Prostate gland (tissue), 2 donors: Measurements from ENCODE around the gene LRRC36. TPM values are rescaled to one million over a fixed set of nuclear protein-coding genes. Genes with fewer than 3 reads are reported as not detected.

Source experiments
- DNase-seq: peaks from one replicate; pipeline ENCODE4 v3.0.0-alpha.2; 2019; ENCODE audit warnings: low spot score
- H3K27ac ChIP-seq, 2 donors: fragments of 200-600 bp; sonication (generic); 2 replicates each; pipeline ENCODE4 v1.5.1; 2017 to 2019
- H3K27me3 ChIP-seq: fragments of 200-600 bp; sonication (generic); replicated peaks from 2 replicates; pipeline ENCODE4 v1.5.1; 2019; ENCODE audit not compliant: insufficient read depth
- H3K36me3 ChIP-seq, 2 donors: fragments of 200-600 bp; sonication (generic); 1 replicate in 1 of 2; 2 replicates in 1 of 2; pipeline versions ENCODE4 v1.5.1 to v1.8.1; 2017 to 2019
- H3K4me1 ChIP-seq: fragments of 200-600 bp; sonication (generic); replicated peaks from 2 replicates; pipeline ENCODE4 v1.5.1; 2019
- H3K4me3 ChIP-seq, 2 donors: fragments of 200-600 bp; sonication (generic); 2 replicates each; pipeline ENCODE4 v1.5.1; 2017 to 2019
- H3K9me3 ChIP-seq: fragments of 200-600 bp; sonication (generic); 2 replicates; pipeline ENCODE4 v1.5.1; 2017
- CTCF ChIP-seq, 4 experiments: fragments of 200-600 bp in 2 of 4; fragments of 450-650 bp in 2 of 4; sonication (generic) in 2 of 4; IDR thresholded peaks; 1 replicate in 3 of 4; 2 replicates in 1 of 4; pipeline ENCODE4 v1.5.1; 2016 to 2019; ENCODE audit warnings: antibody characterized with exemption in 4 of 4, mild to moderate bottlenecking in 2 of 4, moderate library complexity in 2 of 4
- POLR2A ChIP-seq: fragments of 450-650 bp; IDR thresholded peaks from one replicate; pipeline ENCODE4 v1.6.1; 2016; ENCODE audit warnings: antibody characterized with exemption, mild to moderate bottlenecking
- POLR2AphosphoS5 ChIP-seq: sonication (generic); formaldehyde crosslinking; IDR thresholded peaks from one replicate; pipeline ENCODE4 v1.6.1; 2017; ENCODE audit warnings: antibody characterized with exemption
- WGBS: methylation state at CpG from one replicate; pipeline ENCODE4 v1.1.5; 2018; 5-methylcytosine and 5-hydroxymethylcytosine counted together
- intact Hi-C: fragments of 100-400 bp; cut with DNase I; formaldehyde crosslinking; loops from one replicate; pipeline ENCODE4 v1.14.2; 2022
- total RNA-seq, 2 donors: library from RNA; depleted of rRNA; stranded (reverse); fragments of >200 nt; gene quantifications; one replicate each; pipeline ENCODE4 v1.1.0, GENCODE V29; 2016

LRRC36 gene
- total RNA-seq, 2 donors from 2014 or later = 4.6 TPM; not detected in 1

- Histone ChIP-seq H3K36me3 (no peaks in the 10 kb centered on the region), H3K4me1 (peaks cover 8% of the 10 kb centered on the region), H3K27me3 (no peaks in the 10 kb centered on the region), H3K4me3 (no peak overlapping the region), H3K27ac (no peak overlapping the region), H3K9me3 (no peaks in the 10 kb centered on the region)
- intact Hi-C loops = no loop called here
- TF ChIP-seq CTCF (IDR thresholded peaks at IDR 0.05) = no peak
- no peak for TF ChIP-seq POLR2A
- TF ChIP-seq POLR2AphosphoS5 = no peak
- WGBS = 42% methylated on average over 1 of the region's 1 CpG
- no peak for DNase-seq
These were observed 22.6 kb upstream of the LRRC36 start for GRCh38 chr16:67304020-67304419.

GRCh38 chr16:67305216-67306071 lies 21.2 kb upstream of the LRRC36 start:
- no peaks in the 10 kb centered on the region for H3K27me3 ChIP-seq
- no peak for DNase-seq
- no peaks in the 10 kb centered on the region for H3K9me3 ChIP-seq
- intact Hi-C loops = no loop called here
- no peak overlapping the region for H3K27ac ChIP-seq
- H3K36me3 ChIP-seq = no peaks in the 10 kb centered on the region
- TF ChIP-seq POLR2A = no peak
- no peak for TF ChIP-seq CTCF (IDR thresholded peaks at IDR 0.05)
- TF ChIP-seq POLR2AphosphoS5 = no peak
- 97% methylated on average over 13 of the region's 13 CpGs for WGBS
- no peak overlapping the region for H3K4me3 ChIP-seq
- peaks cover 8% of the 10 kb centered on the region for H3K4me1 ChIP-seq

- intact Hi-C loops = no loop called here
- 89% methylated on average over 3 of the region's 3 CpGs for WGBS
- no peak for DNase-seq
- no peaks in the 10 kb centered on the region for H3K27me3 ChIP-seq
- no peaks in the 10 kb centered on the region for H3K36me3 ChIP-seq
- TF ChIP-seq CTCF (IDR thresholded peaks at IDR 0.05) (no peak), POLR2A (no peak), POLR2AphosphoS5 (no peak)
- no peaks in the 10 kb centered on the region for H3K9me3 ChIP-seq
- no peaks in the 10 kb centered on the region for H3K4me1 ChIP-seq
- no peak overlapping the region for H3K4me3 ChIP-seq
- H3K27ac ChIP-seq = no peak overlapping the region
These were observed 16.1 kb upstream of the LRRC36 start for GRCh38 chr16:67310561-67310960.

GRCh38 chr16:67311607-67312488 lies 14.8 kb upstream of the LRRC36 start:
- Histone ChIP-seq H3K4me1 (no peaks in the 10 kb centered on the region), H3K4me3 (no peak overlapping the region), H3K9me3 (no peaks in the 10 kb centered on the region), H3K27me3 (no peaks in the 10 kb centered on the region), H3K36me3 (no peaks in the 10 kb centered on the region), H3K27ac (no peak overlapping the region)
- intact Hi-C loops = no loop called here
- DNase-seq = no peak
- WGBS = 48% methylated on average over 5 of the region's 5 CpGs
- TF ChIP-seq CTCF (IDR thresholded peaks at IDR 0.05) = no peak
- peak; percentile 6 for TF ChIP-seq POLR2AphosphoS5
